NCI-H524 (cell line): ENCODE results near the gene PPP3R2.
A peak's percentile ranks its signal among the peaks of the same experiment; 100 is the strongest.
"Not testable (repeated sequence)": the region's sequence is repeated elsewhere in the genome, so short reads cannot be mapped to it uniquely, and the experiment has no call there.

Experiments
- DNase-seq, 2 experiments: peaks; one replicate each; lab custom pipeline; 2025; lab: John Stamatoyannopoulos, UW

PPP3R2 gene

GRCh38 chr9:101594796-101595195, at the start of gene PPP3R2:
Gene PPP3R2, minus strand, starts transcription at chr9:101594969. Its CDS starts 48 bp downstream, at chr9:101594921.
- no peak for DNase-seq

GRCh38 chr9:101639785-101640665, 45.3 kb upstream of the PPP3R2 start:
- no peak for DNase-seq

GRCh38 chr9:101639311-101639710, 44.5 kb upstream of the PPP3R2 start:
- no peak for DNase-seq

GRCh38 chr9:101636247-101636646, 41.5 kb upstream of the PPP3R2 start:
- DNase-seq = no peak

GRCh38 chr9:101635473-101635872, 40.7 kb upstream of the PPP3R2 start:
- no peak for DNase-seq

GRCh38 chr9:101634741-101635409, 40.1 kb upstream of the PPP3R2 start:
- no peak for DNase-seq

GRCh38 chr9:101632611-101633010, 37.8 kb upstream of the PPP3R2 start:
- no peak for DNase-seq

GRCh38 chr9:101631892-101632291, 37.1 kb upstream of the PPP3R2 start:
- no peak for DNase-seq

GRCh38 chr9:101629636-101630035, 34.9 kb upstream of the PPP3R2 start:
- DNase-seq = no peak

- DNase-seq = no peak
Measured at GRCh38 chr9:101628173-101628572, 33.4 kb upstream of the PPP3R2 start.

- no peak for DNase-seq
Measured at GRCh38 chr9:101626295-101626694, 31.5 kb upstream of the PPP3R2 start.

- DNase-seq = no peak
Measured at GRCh38 chr9:101625876-101626275, 31.1 kb upstream of the PPP3R2 start.

- DNase-seq = no peak
Measured at GRCh38 chr9:101620452-101620851, 25.7 kb upstream of the PPP3R2 start.

- DNase-seq = no peak
Measured at GRCh38 chr9:101618698-101619097, 23.9 kb upstream of the PPP3R2 start.

- no peak for DNase-seq
Measured at GRCh38 chr9:101605547-101605946, 10.8 kb upstream of the PPP3R2 start.

GRCh38 chr9:101604296-101604695, 9.5 kb upstream of the PPP3R2 start:
- no peak for DNase-seq

- peak; percentile 25 to 83 for DNase-seq
Measured at GRCh38 chr9:101601904-101602765, 7.4 kb upstream of the PPP3R2 start.

- no peak for DNase-seq
Measured at GRCh38 chr9:101593345-101593744, 1.4 kb downstream of the PPP3R2 start.

- no peak for DNase-seq
Measured at GRCh38 chr9:101592788-101593187, 2.0 kb downstream of the PPP3R2 start.

- peak in 1 of 2 experiments; percentile 39 for DNase-seq
Measured at GRCh38 chr9:101591787-101592446, 2.9 kb downstream of the PPP3R2 start.

GRCh38 chr9:101590901-101591300, 3.9 kb downstream of the PPP3R2 start:
- DNase-seq = peak; percentile 65 to 95

GRCh38 chr9:101590074-101590473, 4.7 kb downstream of the PPP3R2 start:
- not testable (repeated sequence) for DNase-seq
